Effector memory CD8-positive, alpha-beta T cell (primary cell): ENCODE measurements around the gene CDC42BPB.

Source experiments
- ATAC-seq: fragments of 150-1000 bp; cut with Tn5 transposase; replicated peaks from 2 replicates; pipeline ENCODE4 v1.10.0; 2021; ENCODE audit warnings: mild to moderate bottlenecking, moderate library complexity
- DNase-seq, 3 experiments: peaks; one replicate each; pipeline ENCODE4 v3.0.0; 2021
- H3K27ac Mint-ChIP-seq, 2 donors: one replicate each; pipeline ENCODE4 v1.8.0; 2022; ENCODE audit warnings: mild to moderate bottlenecking in 2 of 2, mixed read lengths in 2 of 2, moderate library complexity in 2 of 2
- H3K27me3 Mint-ChIP-seq, 2 donors: one replicate each; pipeline ENCODE4 v1.8.0; 2022; ENCODE audit warnings: mixed read lengths in 2 of 2
- H3K36me3 Mint-ChIP-seq: one replicate; pipeline ENCODE4 v1.8.0; 2022; ENCODE audit warnings: mild to moderate bottlenecking, moderate library complexity, mixed read lengths; ENCODE audit not compliant: insufficient read depth
- H3K4me1 Mint-ChIP-seq, 2 donors: one replicate each; pipeline ENCODE4 v1.8.0; 2022; ENCODE audit warnings: low read depth in 2 of 2, mixed read lengths in 2 of 2
- H3K4me3 Mint-ChIP-seq, 2 donors: one replicate each; pipeline ENCODE4 v1.8.0; 2022; ENCODE audit warnings: mild to moderate bottlenecking in 2 of 2, mixed read lengths in 2 of 2, moderate library complexity in 2 of 2
- H3K9me3 Mint-ChIP-seq, 2 donors: one replicate each; pipeline ENCODE4 v1.8.0; 2022; ENCODE audit warnings: mixed read lengths in 2 of 2

Gene CDC42BPB

GRCh38 chr14:102969060-102969791 is 88.1 kb downstream of the CDC42BPB start:
- ATAC-seq (no peak), DNase-seq (no peak)
- Mint-ChIP-seq H3K27ac (no peak overlapping the region), H3K9me3 (no peaks in the 10 kb centered on the region), H3K4me3 (no peak overlapping the region), H3K4me1 (no peaks in the 10 kb centered on the region), H3K27me3 (peaks cover 0 to 10% of the 10 kb centered on the region in 2 donors), H3K36me3 (peaks cover 2% of the 10 kb centered on the region)

GRCh38 chr14:102968306-102968705 is 89.0 kb downstream of the CDC42BPB start:
- Mint-ChIP-seq H3K36me3 (peaks cover 2% of the 10 kb centered on the region), H3K4me3 (no peak overlapping the region), H3K4me1 (no peaks in the 10 kb centered on the region), H3K9me3 (no peaks in the 10 kb centered on the region), H3K27me3 (peaks cover 0 to 10% of the 10 kb centered on the region in 2 donors), H3K27ac (no peak overlapping the region)
- DNase-seq (no peak), ATAC-seq (no peak)

- no peak for DNase-seq
- no peak overlapping the region for H3K27ac Mint-ChIP-seq
- H3K9me3 Mint-ChIP-seq = no peaks in the 10 kb centered on the region
- no peak overlapping the region for H3K4me3 Mint-ChIP-seq
- H3K4me1 Mint-ChIP-seq = no peaks in the 10 kb centered on the region
- H3K27me3 Mint-ChIP-seq = peaks cover 0 to 10% of the 10 kb centered on the region in 2 donors
- ATAC-seq = no peak
- peaks cover 2% of the 10 kb centered on the region for H3K36me3 Mint-ChIP-seq
These were observed 89.9 kb downstream of the CDC42BPB start for GRCh38 chr14:102967506-102967795.

GRCh38 chr14:102966681-102967505 is 90.5 kb downstream of the CDC42BPB start:
- peaks cover 0 to 10% of the 10 kb centered on the region in 2 donors for H3K27me3 Mint-ChIP-seq
- H3K4me3 Mint-ChIP-seq = no peak overlapping the region
- no peak overlapping the region for H3K27ac Mint-ChIP-seq
- H3K9me3 Mint-ChIP-seq = no peaks in the 10 kb centered on the region
- H3K36me3 Mint-ChIP-seq = peaks cover 2% of the 10 kb centered on the region
- no peak for ATAC-seq
- no peaks in the 10 kb centered on the region for H3K4me1 Mint-ChIP-seq
- DNase-seq = no peak

- no peak overlapping the region for H3K4me3 Mint-ChIP-seq
- H3K27ac Mint-ChIP-seq = no peak overlapping the region
- H3K27me3 Mint-ChIP-seq = peaks cover 0 to 10% of the 10 kb centered on the region in 2 donors
- ATAC-seq (no peak), DNase-seq (no peak)
- H3K9me3 Mint-ChIP-seq = no peaks in the 10 kb centered on the region
- peaks cover 2% of the 10 kb centered on the region for H3K36me3 Mint-ChIP-seq
- no peaks in the 10 kb centered on the region for H3K4me1 Mint-ChIP-seq
These were observed 91.2 kb downstream of the CDC42BPB start for GRCh38 chr14:102965971-102966655.

- no peak for ATAC-seq
- DNase-seq = no peak
- Mint-ChIP-seq H3K4me1 (no peaks in the 10 kb centered on the region), H3K36me3 (peaks cover 2% of the 10 kb centered on the region), H3K27me3 (peaks cover 0 to 10% of the 10 kb centered on the region in 2 donors), H3K27ac (no peak overlapping the region), H3K4me3 (no peak overlapping the region), H3K9me3 (no peaks in the 10 kb centered on the region)
These were observed 92.1 kb downstream of the CDC42BPB start for GRCh38 chr14:102965282-102965681.

GRCh38 chr14:102964152-102964730 is 93.1 kb downstream of the CDC42BPB start:
- Mint-ChIP-seq H3K4me1 (no peaks in the 10 kb centered on the region), H3K36me3 (peaks cover 7% of the 10 kb centered on the region), H3K27me3 (peaks cover 0 to 8% of the 10 kb centered on the region in 2 donors), H3K27ac (no peak overlapping the region), H3K4me3 (no peak overlapping the region), H3K9me3 (no peaks in the 10 kb centered on the region)
- ATAC-seq (no peak), DNase-seq (no peak)

- DNase-seq (no peak), ATAC-seq (no peak)
- Mint-ChIP-seq H3K27ac (no peak overlapping the region), H3K9me3 (no peaks in the 10 kb centered on the region), H3K4me1 (no peaks in the 10 kb centered on the region), H3K27me3 (no peaks in the 10 kb centered on the region), H3K36me3 (peaks cover 5% of the 10 kb centered on the region), H3K4me3 (no peak overlapping the region)
These were observed 95.2 kb downstream of the CDC42BPB start for GRCh38 chr14:102962111-102962627.

- DNase-seq (no peak), ATAC-seq (no peak)
- Mint-ChIP-seq H3K27me3 (peaks cover 0 to 9% of the 10 kb centered on the region in 2 donors), H3K4me3 (no peak overlapping the region), H3K4me1 (no peaks in the 10 kb centered on the region), H3K36me3 (peaks cover 11% of the 10 kb centered on the region), H3K9me3 (no peaks in the 10 kb centered on the region), H3K27ac (no peak overlapping the region)
These were observed 98.9 kb downstream of the CDC42BPB start for GRCh38 chr14:102958461-102958860.

GRCh38 chr14:102957222-102957621 is 100.1 kb downstream of the CDC42BPB start:
- ATAC-seq (no peak), DNase-seq (no peak)
- Mint-ChIP-seq H3K4me3 (no peak overlapping the region), H3K4me1 (no peaks in the 10 kb centered on the region), H3K9me3 (no peaks in the 10 kb centered on the region), H3K27ac (no peak overlapping the region), H3K27me3 (peaks cover 0 to 22% of the 10 kb centered on the region in 2 donors), H3K36me3 (peaks cover 14% of the 10 kb centered on the region)

GRCh38 chr14:102955636-102956408 is 101.5 kb downstream of the CDC42BPB start:
- DNase-seq (no peak), ATAC-seq (no peak)
- H3K27me3 Mint-ChIP-seq = peaks cover 0 to 22% of the 10 kb centered on the region in 2 donors
- H3K36me3 Mint-ChIP-seq = peaks cover 14% of the 10 kb centered on the region
- H3K27ac Mint-ChIP-seq = no peak overlapping the region
- H3K4me1 Mint-ChIP-seq = no peaks in the 10 kb centered on the region
- no peak overlapping the region for H3K4me3 Mint-ChIP-seq
- H3K9me3 Mint-ChIP-seq = no peaks in the 10 kb centered on the region

GRCh38 chr14:102954081-102954789 is 103.1 kb downstream of the CDC42BPB start:
- DNase-seq (no peak), ATAC-seq (no peak)
- Mint-ChIP-seq H3K27ac (no peak overlapping the region), H3K4me3 (no peak overlapping the region), H3K36me3 (peaks cover 10% of the 10 kb centered on the region), H3K9me3 (no peaks in the 10 kb centered on the region), H3K27me3 (peaks cover 0 to 22% of the 10 kb centered on the region in 2 donors), H3K4me1 (peaks cover 3 to 4% of the 10 kb centered on the region in 2 donors)
